Hepatocyte (in vitro differentiated cells): ENCODE measurements around the gene SYCN.

Experiments
- CTCF ChIP-seq: fragments of 200-600 bp; sonication (generic); IDR thresholded peaks from 2 replicates; pipeline ENCODE4 v1.5.1; 2016; ENCODE audit warnings: antibody characterized with exemption, mild to moderate bottlenecking; ENCODE audit not compliant: poor library complexity
- EZH2 ChIP-seq: fragments of 200-600 bp; sonication (generic); IDR thresholded peaks from 2 replicates; pipeline ENCODE4 v1.6.1; 2016; ENCODE audit warnings: antibody characterized with exemption, mild to moderate bottlenecking, borderline replicate concordance
- EZH2phosphoT487 ChIP-seq: fragments of 200-600 bp; sonication (generic); IDR thresholded peaks from one replicate; pipeline ENCODE4 v1.6.1; 2018; ENCODE audit warnings: antibody characterized with exemption, mild to moderate bottlenecking, low read depth, moderate library complexity; ENCODE audit not compliant: unreplicated experiment, severe bottlenecking

GRCh38 chr19:39166571-39167391 lies 37.3 kb downstream of the SYCN start:
- no peak for TF ChIP-seq CTCF
- no peak for TF ChIP-seq EZH2
- TF ChIP-seq EZH2phosphoT487, result no peak
